Measurements from ENCODE around the gene HS2ST1.
"Not testable (repeated sequence)": the region's sequence is repeated elsewhere in the genome, so short reads cannot be mapped to it uniquely, and the experiment has no call there.

GRCh38 chr1:86983677-86984076 lies 69.2 kb downstream of the HS2ST1 start:
- not testable (repeated sequence) for TF ChIP-seq POLR2A, CTCF (IDR thresholded peaks at IDR 0.05)

Data from breast epithelium (tissue), 3 donors.